ENCODE results near the gene H1-8. TPM values are rescaled to one million over a fixed set of nuclear protein-coding genes. Genes with fewer than 3 reads are reported as not detected.
A peak's percentile ranks its signal among the peaks of the same experiment; 100 is the strongest.

Gene H1-8
- total and polyA plus RNA-seq, 2 experiments from 2014 or later: not detected

GRCh38 chr3:129595544-129596193 is 52.7 kb downstream of the H1-8 start:
- 74% methylated on average over 10 of the region's 10 CpGs for WGBS (ENCODE audit: low lambda C conversion rate, missing lambda C conversion rate)
- H3K27ac ChIP-seq: peak overlapping the region; percentile 88
- H3K4me2 ChIP-seq: peak overlapping the region; percentile 58
- no peaks in the 10 kb centered on the region for H3K36me3 ChIP-seq (replicated peaks; ENCODE audit: insufficient read depth, low read depth)
- H3K79me2 ChIP-seq: peaks cover 12% of the 10 kb centered on the region
- no peaks in the 10 kb centered on the region for H3K9me2 ChIP-seq (replicated peaks; ENCODE audit: insufficient read depth)
- H3K27me3 ChIP-seq: no peaks in the 10 kb centered on the region
- no peak overlapping the region for H2AFZ ChIP-seq
- H3K9me3 ChIP-seq (ENCODE audit: low read depth): no peaks in the 10 kb centered on the region
- no peak for DNase-seq (ENCODE audit: low spot score)
- no peaks in the 10 kb centered on the region for H4K20me1 ChIP-seq (ENCODE audit: insufficient read depth, poor library complexity, severe bottlenecking)
- TF ChIP-seq EZH2 (IDR thresholded peaks at IDR 0.05; ENCODE audit: borderline replicate concordance) (no peak), EZH2phosphoT487 (IDR thresholded peaks at IDR 0.05; ENCODE audit: low read depth, severe bottlenecking, unreplicated experiment) (no peak)
- peaks cover 62% of the 10 kb centered on the region for H3K4me1 ChIP-seq (ENCODE audit: insufficient read depth)
- no peak overlapping the region for H3K4me3 ChIP-seq

DNA sequence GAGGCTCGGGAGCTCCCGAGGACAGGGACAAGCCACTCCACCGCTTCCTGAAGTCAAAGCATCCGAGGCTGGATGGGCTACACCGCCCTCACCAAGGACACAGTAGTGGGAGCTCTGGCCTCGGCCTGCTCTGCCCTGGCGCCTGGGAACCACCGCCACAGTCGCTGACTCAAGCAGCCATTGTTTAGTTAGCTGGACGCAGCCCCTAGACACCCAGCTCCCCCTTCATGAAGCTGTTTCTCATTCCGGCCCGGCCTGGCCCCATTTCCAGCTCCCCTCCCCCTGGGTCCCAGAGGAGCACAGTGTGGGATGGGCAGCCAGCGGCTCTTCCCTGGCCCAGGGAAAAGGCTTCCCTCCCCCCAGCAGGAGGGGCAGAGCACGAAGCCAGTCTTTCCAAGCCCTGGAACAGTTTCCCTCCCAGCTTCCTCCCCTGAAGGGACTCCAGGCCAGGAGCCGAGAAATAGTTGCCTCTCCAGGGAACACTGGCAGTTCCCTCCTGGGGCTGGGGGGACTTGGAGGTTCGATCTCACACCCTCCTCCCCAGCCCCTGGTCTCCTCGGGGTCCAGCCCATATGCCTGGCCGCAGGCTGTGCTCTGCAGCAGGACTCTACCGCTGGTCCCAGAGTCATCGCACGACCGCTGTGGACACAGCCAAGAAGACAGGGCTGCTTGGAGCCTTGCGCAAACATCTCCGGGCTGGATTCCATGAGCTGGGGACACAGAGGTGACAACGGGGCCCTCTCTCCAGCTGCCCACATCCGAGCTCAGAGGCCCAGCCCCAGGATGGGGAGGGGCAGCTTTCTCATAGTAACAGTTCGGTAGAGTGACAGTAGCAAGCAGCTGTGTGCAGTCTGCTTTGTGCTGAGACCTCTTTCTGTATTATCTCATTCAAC is 53.5 kb downstream of the H1-8 start:
- Histone ChIP-seq H3K4me2 (peak overlapping the region; percentile 58), H2AFZ (no peak overlapping the region), H3K9me3 (ENCODE audit: low read depth) (no peaks in the 10 kb centered on the region), H3K27me3 (no peaks in the 10 kb centered on the region), H3K4me1 (ENCODE audit: insufficient read depth) (peaks cover 62% of the 10 kb centered on the region), H3K36me3 (replicated peaks; ENCODE audit: insufficient read depth, low read depth) (no peaks in the 10 kb centered on the region), H3K4me3 (no peak overlapping the region), H3K79me2 (peaks cover 14% of the 10 kb centered on the region), H4K20me1 (ENCODE audit: insufficient read depth, poor library complexity, severe bottlenecking) (no peaks in the 10 kb centered on the region), H3K9me2 (replicated peaks; ENCODE audit: insufficient read depth) (no peaks in the 10 kb centered on the region), H3K27ac (peak overlapping the region; percentile 88)
- 44% methylated on average over 27 of the region's 27 CpGs for WGBS (ENCODE audit: low lambda C conversion rate, missing lambda C conversion rate)
- DNase-seq (ENCODE audit: low spot score): peak; percentile 78
- no peak for TF ChIP-seq CTCF (IDR thresholded peaks at IDR 0.05; ENCODE audit: poor library complexity)
- TF ChIP-seq EZH2phosphoT487 (IDR thresholded peaks at IDR 0.05; ENCODE audit: low read depth, severe bottlenecking, unreplicated experiment): no peak
- no peak for TF ChIP-seq EZH2 (IDR thresholded peaks at IDR 0.05; ENCODE audit: borderline replicate concordance)

DNA sequence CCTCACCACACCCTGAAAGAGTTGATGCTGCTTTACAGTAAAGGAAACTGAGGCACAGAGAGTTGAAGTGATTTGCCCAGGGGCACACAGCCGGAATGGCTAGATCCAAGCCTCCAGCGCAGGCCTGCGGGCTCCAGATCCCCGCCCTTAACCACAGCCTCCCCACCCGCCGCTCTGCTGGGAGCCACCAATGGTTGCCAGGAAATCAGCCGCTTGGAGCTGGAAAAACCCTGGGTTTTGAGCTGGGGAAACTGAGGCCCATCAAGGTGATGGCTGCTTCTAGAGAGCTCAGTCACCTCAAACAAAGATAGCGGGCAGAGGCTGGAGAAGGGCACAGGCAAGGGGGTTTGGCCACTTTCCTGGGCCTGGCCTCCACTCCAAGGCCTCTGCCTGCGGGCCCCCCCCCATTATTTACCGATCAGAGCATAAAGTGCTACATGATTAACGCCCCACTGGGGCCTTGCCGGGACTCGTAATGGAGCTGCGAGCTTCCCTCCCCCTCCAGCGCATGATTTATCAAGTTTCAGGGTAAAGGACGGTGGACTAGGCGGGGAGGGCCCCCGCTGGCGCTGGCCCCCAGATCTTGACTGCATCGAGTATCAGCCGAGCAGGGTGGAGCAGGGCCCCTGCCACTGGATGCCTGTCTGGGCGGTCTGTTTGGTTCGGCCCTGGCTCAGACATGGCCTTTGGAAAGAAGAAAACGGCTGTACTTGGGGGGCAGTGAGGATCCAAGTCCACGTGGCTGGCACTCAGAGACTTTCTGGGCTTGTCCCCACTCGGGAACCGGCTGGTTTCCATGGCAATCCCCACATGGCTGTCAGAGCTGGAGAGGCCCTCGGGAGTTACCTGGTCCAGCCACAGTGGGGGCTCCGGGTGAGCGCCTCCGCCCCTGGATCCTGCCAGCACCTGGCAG is 54.4 kb downstream of the H1-8 start:
- H3K4me1 ChIP-seq (ENCODE audit: insufficient read depth): peaks cover 56% of the 10 kb centered on the region
- peak overlapping the region; percentile 88 for H3K27ac ChIP-seq
- DNase-seq (ENCODE audit: low spot score): no peak
- H3K79me2 ChIP-seq: peaks cover 15% of the 10 kb centered on the region
- H3K36me3 ChIP-seq (replicated peaks; ENCODE audit: insufficient read depth, low read depth): no peaks in the 10 kb centered on the region
- WGBS (ENCODE audit: low lambda C conversion rate, missing lambda C conversion rate): 61% methylated on average over 31 of the region's 31 CpGs
- TF ChIP-seq EZH2phosphoT487 (IDR thresholded peaks at IDR 0.05; ENCODE audit: low read depth, severe bottlenecking, unreplicated experiment): no peak
- TF ChIP-seq CTCF (IDR thresholded peaks at IDR 0.05; ENCODE audit: poor library complexity): no peak
- TF ChIP-seq EZH2 (IDR thresholded peaks at IDR 0.05; ENCODE audit: borderline replicate concordance): no peak
- H2AFZ ChIP-seq: no peak overlapping the region
- H4K20me1 ChIP-seq (ENCODE audit: insufficient read depth, poor library complexity, severe bottlenecking): no peaks in the 10 kb centered on the region
- H3K27me3 ChIP-seq: no peaks in the 10 kb centered on the region
- no peaks in the 10 kb centered on the region for H3K9me3 ChIP-seq (ENCODE audit: low read depth)
- no peak overlapping the region for H3K4me3 ChIP-seq
- no peaks in the 10 kb centered on the region for H3K9me2 ChIP-seq (replicated peaks; ENCODE audit: insufficient read depth)
- peak overlapping the region; percentile 58 for H3K4me2 ChIP-seq

All from hepatocyte (in vitro differentiated cells).